H1 (cell line): ENCODE results near the gene RPL38. TPM values are rescaled to one million over a fixed set of nuclear protein-coding genes. Genes with fewer than 3 reads are reported as not detected.

Source experiments
- ATF2 ChIP-seq: IDR thresholded peaks from 2 replicates; pipeline ENCODE4 v1.6.1; 2012; ENCODE audit warnings: low read length, inconsistent platforms
- CBX5 ChIP-seq: fragments of 300-800, 300-1000 bp; sonication (generic); IDR thresholded peaks from 2 replicates; pipeline ENCODE4 v1.7.1; 2016; ENCODE audit warnings: antibody characterized with exemption, low read length, low read depth
- CHD1 ChIP-seq: IDR thresholded peaks from 2 replicates; pipeline ENCODE4 v1.6.1; 2012; ENCODE audit warnings: low read depth, low read length, improper control_type of control experiment
- CREB1 ChIP-seq: IDR thresholded peaks from 2 replicates; pipeline ENCODE4 v1.6.1; 2012; ENCODE audit warnings: inconsistent platforms
- CTCF ChIP-seq, 3 experiments: IDR thresholded peaks; 1 replicate in 2 of 3; 2 replicates in 1 of 3; pipeline versions ENCODE4 v1.5.1 to v1.6.1; 2011; ENCODE audit warnings: low read length in 3 of 3, mild to moderate bottlenecking in 3 of 3, inconsistent platforms in 2 of 3, low read depth in 1 of 3, moderate library complexity in 1 of 3; ENCODE audit not compliant: insufficient read depth in 1 of 3; ENCODE audit errors: control extremely low read depth in 1 of 3
- EP300 ChIP-seq, 2 experiments: IDR thresholded peaks; 1 replicate in 1 of 2; 2 replicates in 1 of 2; pipeline ENCODE4 v1.6.1; 2011 to 2012; ENCODE audit warnings: low read depth in 2 of 2, low read length in 2 of 2, mild to moderate bottlenecking in 2 of 2, borderline replicate concordance in 1 of 2, inconsistent platforms in 1 of 2, moderate library complexity in 1 of 2
- JUND ChIP-seq: IDR thresholded peaks from 2 replicates; pipeline ENCODE4 v1.6.1; 2011; ENCODE audit warnings: mild to moderate bottlenecking, improper control_type of control experiment, low read length
- KDM4A ChIP-seq: IDR thresholded peaks from one replicate; pipeline ENCODE4 v1.7.1; 2012; ENCODE audit warnings: low read depth, mild to moderate bottlenecking, moderate library complexity, low read length, inconsistent platforms; ENCODE audit not compliant: severe bottlenecking
- KDM5A ChIP-seq: fragments of 200-600 bp; IDR thresholded peaks from 2 replicates; pipeline ENCODE4 v1.7.1; 2012; ENCODE audit warnings: mild to moderate bottlenecking, low read length, inconsistent platforms, mixed read lengths
- NANOG ChIP-seq: IDR thresholded peaks from 2 replicates; pipeline ENCODE4 v1.6.1; 2011; ENCODE audit warnings: low read length, low read depth, mild to moderate bottlenecking, inconsistent platforms; ENCODE audit not compliant: insufficient read depth, poor library complexity, severe bottlenecking
- NRF1 ChIP-seq: IDR thresholded peaks from 2 replicates; pipeline ENCODE4 v1.6.1; 2011; ENCODE audit warnings: mild to moderate bottlenecking, low read depth, low read length, improper control_type of control experiment
- POLR2AphosphoS5 ChIP-seq: IDR thresholded peaks from 2 replicates; pipeline ENCODE4 v1.6.1; 2011; ENCODE audit warnings: low read depth, low read length
- SIN3A ChIP-seq, 2 experiments: IDR thresholded peaks in 1 of 2; conservative IDR thresholded peaks in 1 of 2; 2 replicates each; pipeline ENCODE4 v1.6.1; 2011 to 2012; ENCODE audit warnings: low read length in 2 of 2, improper control_type of control experiment in 1 of 2, low read depth in 1 of 2, mild to moderate bottlenecking in 1 of 2
- SIX5 ChIP-seq: IDR thresholded peaks from 2 replicates; pipeline ENCODE4 v1.6.1; 2011; ENCODE audit warnings: mild to moderate bottlenecking, low read depth, low read length
- SP4 ChIP-seq: IDR thresholded peaks from 2 replicates; pipeline ENCODE4 v1.6.1; 2012; ENCODE audit warnings: low read length, inconsistent platforms
- TAF1 ChIP-seq: IDR thresholded peaks from 2 replicates; pipeline ENCODE4 v1.6.1; 2011; ENCODE audit warnings: mild to moderate bottlenecking, low read depth, low read length
- TBP ChIP-seq: IDR thresholded peaks from 2 replicates; pipeline ENCODE4 v1.6.1; 2011; ENCODE audit warnings: low read depth, low read length, improper control_type of control experiment
- TCF12 ChIP-seq: IDR thresholded peaks from 2 replicates; pipeline ENCODE4 v1.6.1; 2011; ENCODE audit warnings: low read depth, mild to moderate bottlenecking, low read length
- TEAD4 ChIP-seq: IDR thresholded peaks from 2 replicates; pipeline ENCODE4 v1.6.1; 2012; ENCODE audit warnings: low read depth, low read length, inconsistent platforms, mixed read lengths
- YY1 ChIP-seq: IDR thresholded peaks from 2 replicates; pipeline ENCODE4 v1.6.1; 2011; ENCODE audit warnings: low read depth, mild to moderate bottlenecking, low read length
- polyA plus RNA-seq, 7 experiments: library from polyadenylated mRNA; depleted of rRNA in 3 of 7; stranded (reverse) in 5 of 7; unstranded in 2 of 7; fragments of >200 nt in 5 of 7; fragments of 200-250 nt in 2 of 7; gene quantifications; 1 replicate in 5 of 7; 2 replicates in 1 of 7; 4 replicates in 1 of 7; pipeline versions ENCODE4 v1.2.1 to v1.2.3, GENCODE V29; 2011 to 2013; ENCODE audit warnings: missing spikeins in 2 of 7, mixed read lengths in 2 of 7
- total RNA-seq: library from RNA; stranded (reverse); fragmentation: NEBNext Ultra II Directional; extraction: Animal tissue kit (Norgen Biotek cat#: 25700); gene quantifications from 2 replicates; pipeline ENCODE4 v1.2.1, GENCODE V29; 2021

The RPL38 gene
- total and polyA plus RNA-seq, 2 of the 8 experiments (the other 6 are each of a cell fraction or from before 2014, with no cell fraction given) = 412 to 1,195 TPM

GRCh38 chr17:74210191-74211140, 7.0 kb downstream of the RPL38 start (continued):
- TF ChIP-seq CTCF (IDR thresholded peaks at IDR 0.05; ENCODE audit: control extremely low read depth in 1 of 3, insufficient read depth in 1 of 3, low read depth in 1 of 3, low read length in 3 of 3) = peak; percentile 74 to 94 (median 92)
- no peak for TF ChIP-seq CHD1
- no peak for TF ChIP-seq YY1
- TF ChIP-seq TCF12 = no peak
- TF ChIP-seq ATF2 = 0 out of 2 replicates have a peak, but pooled peaks have one; percentile 44
- no peak for TF ChIP-seq CBX5
- no peak; the same call in 1 of the 2 replicates for TF ChIP-seq CREB1
- no peak for TF ChIP-seq TAF1
- no peak for TF ChIP-seq TEAD4
- peak; percentile 90 for TF ChIP-seq POLR2AphosphoS5
- TF ChIP-seq JUND = no peak
- no peak for TF ChIP-seq NANOG
- no peak for TF ChIP-seq TBP
- no peak for TF ChIP-seq KDM5A
- peak; percentile 83; the same call in 1 of the 2 replicates for TF ChIP-seq SP4
- no peak for TF ChIP-seq NRF1
- TF ChIP-seq SIN3A (conservative IDR thresholded peaks at IDR 0.05 in 1 of 2, IDR thresholded peaks at IDR 0.05 in 1 of 2; ENCODE audit: low read depth in 1 of 2, low read length in 2 of 2) = peak; percentile 17 to 47; a peak in 1 of 4 replicates
- no peak for TF ChIP-seq EP300 (IDR thresholded peaks at IDR 0.05; ENCODE audit: borderline replicate concordance in 1 of 2, low read depth in 2 of 2, low read length in 2 of 2)
- no peak for TF ChIP-seq KDM4A
- no peak for TF ChIP-seq SIX5
